Measurements from ENCODE around the gene USP38.

DNA sequence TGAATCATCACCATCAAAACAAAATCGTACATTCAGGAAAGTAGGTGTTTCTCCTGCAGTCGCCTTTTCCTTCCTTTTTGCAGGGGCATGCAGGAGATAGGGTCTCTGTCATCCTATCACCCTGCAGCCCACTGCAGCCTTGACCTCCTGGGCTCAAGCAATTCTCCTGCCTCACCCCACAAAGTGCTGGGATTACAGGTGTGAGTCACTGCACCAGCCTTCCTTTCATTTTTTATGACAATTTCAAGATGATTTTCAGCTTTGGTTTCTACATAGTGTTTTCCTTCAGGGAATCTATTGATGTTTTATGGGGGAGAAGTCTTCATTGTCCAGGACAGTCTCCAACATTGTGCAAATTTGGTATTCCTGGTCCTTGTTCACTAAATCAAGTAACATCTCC, 71.7 kb downstream of the USP38 start:
- TF ChIP-seq POLR2A (IDR thresholded peaks at IDR 0.05; ENCODE audit: low read length) = no peak
- no peak for TF ChIP-seq GATA1 (IDR thresholded peaks at IDR 0.05; ENCODE audit: low read depth, low read length)

Data from erythroblast (primary cell).